ENCODE data around the gene EPHB1. TPM values are rescaled to one million over a fixed set of nuclear protein-coding genes. Genes with fewer than 3 reads are reported as not detected.

EPHB1 gene
- total RNA-seq, 1 experiment from 2014 or later = 2.8 TPM

DNA sequence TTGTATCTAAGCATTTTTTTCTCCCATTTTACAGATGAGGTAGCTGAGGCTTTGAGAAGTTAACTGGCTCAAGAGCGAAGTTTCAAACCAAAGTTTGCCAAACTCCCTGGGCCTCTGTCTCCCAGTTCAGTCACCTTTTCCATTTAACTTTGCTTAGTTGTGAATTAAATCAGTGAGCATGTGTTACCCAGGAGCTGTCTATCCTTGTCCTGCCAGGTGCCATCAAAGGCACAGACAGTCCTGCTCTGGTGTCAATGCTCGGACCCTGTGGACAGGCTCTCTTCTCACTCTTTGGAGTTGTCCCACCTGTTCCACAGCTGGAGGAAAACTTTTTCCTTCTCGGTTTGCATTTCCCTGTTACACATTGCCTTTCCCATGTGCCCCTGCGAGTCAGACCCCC lies 8.6 kb downstream of the EPHB1 start:
- H4K8ac ChIP-seq (replicated peaks; ENCODE audit: insufficient read length, low read depth, low read length) = no peak overlapping the region
- no peak overlapping the region for H2BK5ac ChIP-seq (ENCODE audit: insufficient read length, low read length)
- no peak overlapping the region for H4K91ac ChIP-seq (ENCODE audit: insufficient read length, low read depth, low read length)
- WGBS (ENCODE audit: extremely low coverage, insufficient read length, low lambda C conversion rate) = no CpG with 5 or more reads among the region's 4 CpGs
- H2BK20ac ChIP-seq (ENCODE audit: low read depth, low read length, poor library complexity, severe bottlenecking) = no peak overlapping the region
- H3K23ac ChIP-seq (ENCODE audit: insufficient read length, low read depth, low read length) = no peak overlapping the region
- peaks cover 17% of the 10 kb centered on the region for H3K27me3 Mint-ChIP-seq (ENCODE audit: low read depth)
- no peak overlapping the region for H3K4me2 ChIP-seq (ENCODE audit: insufficient read depth, insufficient read length, low read length)
- peaks cover 2% of the 10 kb centered on the region for H3K27me3 ChIP-seq (ENCODE audit: insufficient read depth, low read length)
- TF ChIP-seq, protein P1, sequence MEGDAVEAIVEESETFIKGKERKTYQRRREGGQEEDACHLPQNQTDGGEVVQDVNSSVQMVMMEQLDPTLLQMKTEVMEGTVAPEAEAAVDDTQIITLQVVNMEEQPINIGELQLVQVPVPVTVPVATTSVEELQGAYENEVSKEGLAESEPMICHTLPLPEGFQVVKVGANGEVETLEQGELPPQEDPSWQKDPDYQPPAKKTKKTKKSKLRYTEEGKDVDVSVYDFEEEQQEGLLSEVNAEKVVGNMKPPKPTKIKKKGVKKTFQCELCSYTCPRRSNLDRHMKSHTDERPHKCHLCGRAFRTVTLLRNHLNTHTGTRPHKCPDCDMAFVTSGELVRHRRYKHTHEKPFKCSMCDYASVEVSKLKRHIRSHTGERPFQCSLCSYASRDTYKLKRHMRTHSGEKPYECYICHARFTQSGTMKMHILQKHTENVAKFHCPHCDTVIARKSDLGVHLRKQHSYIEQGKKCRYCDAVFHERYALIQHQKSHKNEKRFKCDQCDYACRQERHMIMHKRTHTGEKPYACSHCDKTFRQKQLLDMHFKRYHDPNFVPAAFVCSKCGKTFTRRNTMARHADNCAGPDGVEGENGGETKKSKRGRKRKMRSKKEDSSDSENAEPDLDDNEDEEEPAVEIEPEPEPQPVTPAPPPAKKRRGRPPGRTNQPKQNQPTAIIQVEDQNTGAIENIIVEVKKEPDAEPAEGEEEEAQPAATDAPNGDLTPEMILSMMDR (conservative IDR thresholded peaks at IDR 0.05) = no peak
- no peak overlapping the region for H3K14ac ChIP-seq (ENCODE audit: insufficient read depth, low read length)
- no peak overlapping the region for H4K5ac ChIP-seq (ENCODE audit: insufficient read length, low read depth, low read length)
- no peak overlapping the region for H2AFZ ChIP-seq (ENCODE audit: low read length)
- DNase-seq = no peak
- no peak overlapping the region for H3K9ac ChIP-seq (ENCODE audit: extremely low read depth, insufficient read length, low read length)
- H3K9me3 Mint-ChIP-seq = no peaks in the 10 kb centered on the region
- peaks cover 16 to 21% of the 10 kb centered on the region in 2 experiments for H3K4me1 Mint-ChIP-seq
- H3K4ac ChIP-seq (ENCODE audit: low read depth, low read length) = no peak overlapping the region
- no peak overlapping the region for H2BK120ac ChIP-seq (ENCODE audit: low read depth, low read length, poor library complexity, severe bottlenecking)
- H3K9me3 ChIP-seq (ENCODE audit: control insufficient read depth, low read depth, low read length) = no peaks in the 10 kb centered on the region
- H3K56ac ChIP-seq (ENCODE audit: insufficient read length, low read depth, low read length) = no peak overlapping the region
- H3K36me3 Mint-ChIP-seq (ENCODE audit: insufficient read depth in 1 of 3, low read depth in 3 of 3) = no peaks in the 10 kb centered on the region
- H2AK5ac ChIP-seq (ENCODE audit: insufficient read length, low read length) = no peak overlapping the region
- no peaks in the 10 kb centered on the region for H3K79me2 ChIP-seq (ENCODE audit: insufficient read depth, low read length)
- H3K27ac ChIP-seq (ENCODE audit: insufficient read length, low read depth, low read length) = no peak overlapping the region
- H2BK15ac ChIP-seq (ENCODE audit: low read depth, low read length) = no peak overlapping the region
- no peak overlapping the region for H3T11ph ChIP-seq (ENCODE audit: low read length)
- no peak overlapping the region for H3K18ac ChIP-seq (ENCODE audit: insufficient read length, low read depth, low read length)
- no peak overlapping the region; a peak in 1 of 7 replicates for H3K27ac Mint-ChIP-seq
- no peaks in the 10 kb centered on the region for H3K4me1 ChIP-seq (ENCODE audit: insufficient read depth, low read length)
- no peaks in the 10 kb centered on the region for H3K23me2 ChIP-seq (ENCODE audit: insufficient read length, low read depth, low read length, poor library complexity, severe bottlenecking)
- no peaks in the 10 kb centered on the region for H4K20me1 ChIP-seq (ENCODE audit: control insufficient read depth, insufficient read depth, insufficient read length)
- no peak overlapping the region for H2BK12ac ChIP-seq (ENCODE audit: insufficient read length, low read depth, low read length)
- no peak overlapping the region for H3K4me3 Mint-ChIP-seq
- H3K79me1 ChIP-seq (ENCODE audit: insufficient read depth, low read depth, low read length, poor library complexity, severe bottlenecking) = no peaks in the 10 kb centered on the region

Measured in H9 (cell line).